ENCODE results near the gene CFL1.

CFL1 gene

GRCh38 chr11:65871811-65872548, 14.0 kb upstream of the CFL1 start:
- Histone ChIP-seq H3K36me3 (ENCODE audit: control insufficient read depth, insufficient read depth, low read length) (no peaks in the 10 kb centered on the region), H3K79me2 (no peaks in the 10 kb centered on the region), H3K4me3 (ENCODE audit: low read depth, low read length) (peak overlapping the region; percentile 40), H3K4me2 (ENCODE audit: low read length) (peak overlapping the region; percentile 59), H2AFZ (peak overlapping the region; percentile 84), H3K9me3 (ENCODE audit: control insufficient read depth, low read length) (no peaks in the 10 kb centered on the region), H3K9ac (no peak overlapping the region), H3K27me3 (ENCODE audit: control insufficient read depth, insufficient read depth, low read length) (no peaks in the 10 kb centered on the region), H3K27ac (peak overlapping the region; percentile 67), H3K4me1 (no peaks in the 10 kb centered on the region)
- TF ChIP-seq CTCF (IDR thresholded peaks at IDR 0.05), result no peak

- Histone ChIP-seq H3K9ac (no peak overlapping the region), H3K4me2 (ENCODE audit: low read length) (no peak overlapping the region), H3K9me3 (ENCODE audit: control insufficient read depth, low read length) (no peaks in the 10 kb centered on the region), H3K36me3 (ENCODE audit: control insufficient read depth, insufficient read depth, low read length) (no peaks in the 10 kb centered on the region), H3K27ac (peak overlapping the region; percentile 67), H2AFZ (no peak overlapping the region), H3K4me3 (ENCODE audit: low read depth, low read length) (no peak overlapping the region), H3K79me2 (no peaks in the 10 kb centered on the region), H3K27me3 (ENCODE audit: control insufficient read depth, insufficient read depth, low read length) (no peaks in the 10 kb centered on the region), H3K4me1 (no peaks in the 10 kb centered on the region)
- TF ChIP-seq CTCF (IDR thresholded peaks at IDR 0.05), result no peak
Observed at GRCh38 chr11:65870706-65871681, 13.0 kb upstream of the CFL1 start.

DNA sequence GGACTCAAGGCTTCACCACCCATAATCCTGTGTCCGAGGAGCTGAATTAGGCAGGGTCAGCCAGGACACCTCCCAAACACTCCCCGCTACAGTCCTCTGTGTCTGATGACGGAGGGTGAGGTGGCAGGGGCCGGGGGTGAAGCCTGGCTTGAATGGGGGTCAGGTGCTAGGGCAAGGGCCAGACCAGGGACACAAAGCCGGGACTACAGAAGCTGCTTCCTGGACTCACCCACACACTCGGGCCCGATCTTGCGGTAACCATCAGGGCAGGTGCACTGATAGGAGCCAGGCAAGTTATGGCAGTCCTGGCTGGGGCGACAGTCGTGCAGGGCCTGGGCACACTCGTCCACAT, 12.3 kb upstream of the CFL1 start:
- H2AFZ ChIP-seq, result no peak overlapping the region
- no peaks in the 10 kb centered on the region for H3K79me2 ChIP-seq

DNA sequence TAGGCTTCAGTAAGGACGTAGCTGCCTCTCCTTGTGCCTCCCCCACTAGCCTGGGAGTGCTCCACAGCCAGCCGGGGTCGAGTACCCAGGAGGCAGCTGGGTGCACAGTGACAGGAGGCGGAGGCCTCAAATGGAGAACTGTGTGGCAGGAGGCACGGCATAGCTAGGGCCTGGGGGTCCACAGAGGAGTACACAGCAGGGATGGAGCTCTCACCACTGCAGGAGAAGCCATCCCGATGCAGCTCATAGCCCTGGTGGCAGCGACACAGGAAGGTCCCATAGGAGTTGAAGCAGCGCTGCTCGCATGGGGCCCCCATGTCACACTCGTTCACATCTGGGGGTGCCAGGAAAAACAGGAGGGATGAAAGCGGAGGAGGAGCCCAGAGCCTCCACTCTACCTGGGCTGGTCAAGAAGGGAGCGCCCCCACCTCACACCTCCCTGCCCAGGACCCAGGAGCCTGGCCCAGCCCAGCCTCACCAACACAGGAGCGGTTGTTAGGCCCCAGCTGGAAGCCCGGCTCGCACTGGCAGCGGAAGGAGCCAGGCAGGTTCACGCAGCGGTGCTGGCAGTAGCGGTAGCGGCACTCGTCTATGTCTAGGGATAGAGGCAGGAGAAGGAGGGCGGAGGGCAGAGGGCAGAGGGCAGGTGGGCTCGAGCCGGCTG, 11.8 kb upstream of the CFL1 start:
- Histone ChIP-seq H3K36me3 (ENCODE audit: control insufficient read depth, insufficient read depth, low read length) (no peaks in the 10 kb centered on the region), H3K27ac (no peak overlapping the region)

More for the DNA sequence above, 12.3 kb upstream of the CFL1 start:
- H3K9ac ChIP-seq, result no peak overlapping the region
- no peak overlapping the region for H3K4me3 ChIP-seq (ENCODE audit: low read depth, low read length)
- no peaks in the 10 kb centered on the region for H3K9me3 ChIP-seq (ENCODE audit: control insufficient read depth, low read length)
- H3K36me3 ChIP-seq (ENCODE audit: control insufficient read depth, insufficient read depth, low read length), result no peaks in the 10 kb centered on the region
- no peaks in the 10 kb centered on the region for H3K27me3 ChIP-seq (ENCODE audit: control insufficient read depth, insufficient read depth, low read length)
- H3K27ac ChIP-seq, result no peak overlapping the region
- no peak overlapping the region for H3K4me2 ChIP-seq (ENCODE audit: low read length)
- H3K4me1 ChIP-seq, result no peaks in the 10 kb centered on the region
- no peak for TF ChIP-seq CTCF (IDR thresholded peaks at IDR 0.05)

More for the DNA sequence above, 11.8 kb upstream of the CFL1 start:
- no peak for TF ChIP-seq CTCF (IDR thresholded peaks at IDR 0.05)
- no peak overlapping the region for H3K4me3 ChIP-seq (ENCODE audit: low read depth, low read length)
- no peak overlapping the region for H3K9ac ChIP-seq
- no peak overlapping the region for H3K4me2 ChIP-seq (ENCODE audit: low read length)
- H3K27me3 ChIP-seq (ENCODE audit: control insufficient read depth, insufficient read depth, low read length), result no peaks in the 10 kb centered on the region
- no peaks in the 10 kb centered on the region for H3K9me3 ChIP-seq (ENCODE audit: control insufficient read depth, low read length)
- H3K4me1 ChIP-seq, result no peaks in the 10 kb centered on the region
- no peaks in the 10 kb centered on the region for H3K79me2 ChIP-seq
- H2AFZ ChIP-seq, result no peak overlapping the region

All from parathyroid adenoma (tissue), 2 donors.